ENCODE data around the gene KHDC4. TPM values are rescaled to one million over a fixed set of nuclear protein-coding genes. Genes with fewer than 3 reads are reported as not detected.

Gene KHDC4
- total RNA-seq, 4 donors from 2014 or later = 18.2 to 46.3 (median 26.3) TPM

- no peak overlapping the region for H3K4me3 ChIP-seq
- H3K27ac ChIP-seq = no peak overlapping the region
- DNase-seq = no peak
- H3K4me1 ChIP-seq = no peaks in the 10 kb centered on the region
- no peak for ATAC-seq
- H3K9me3 ChIP-seq = no peaks in the 10 kb centered on the region
- no peak for TF ChIP-seq CTCF (IDR thresholded peaks at IDR 0.05 in 4 of 5, conservative IDR thresholded peaks at IDR 0.05 in 1 of 5)
- in situ Hi-C loops (cut with MboI; ENCODE audit: low sequenced_read_pairs in 4 of 4) = no loop called here
- intact Hi-C loops (cut with DNase I; ENCODE audit: low total_unique reads) = no loop called here
- H3K36me3 ChIP-seq = no peaks in the 10 kb centered on the region
- H3K27me3 ChIP-seq = no peaks in the 10 kb centered on the region
Measured at GRCh38 chr1:155880251-155880650, 54.0 kb downstream of the KHDC4 start.

GRCh38 chr1:155877945-155878344, 56.3 kb downstream of the KHDC4 start:
- H3K27ac ChIP-seq = no peak overlapping the region
- TF ChIP-seq POLR2A (IDR thresholded peaks at IDR 0.05) (no peak), CTCF (IDR thresholded peaks at IDR 0.05 in 4 of 5, conservative IDR thresholded peaks at IDR 0.05 in 1 of 5) (no peak)
- H3K36me3 ChIP-seq = no peaks in the 10 kb centered on the region
- intact Hi-C loops (cut with DNase I; ENCODE audit: low total_unique reads) = no loop called here
- in situ Hi-C loops (cut with MboI; ENCODE audit: low sequenced_read_pairs in 4 of 4) = no loop called here
- DNase-seq (no peak), ATAC-seq (no peak)
- H3K4me3 ChIP-seq = no peak overlapping the region
- H3K9me3 ChIP-seq = no peaks in the 10 kb centered on the region
- no peaks in the 10 kb centered on the region for H3K27me3 ChIP-seq
- H3K4me1 ChIP-seq = no peaks in the 10 kb centered on the region

GRCh38 chr1:155873860-155874259, 60.4 kb downstream of the KHDC4 start:
- in situ Hi-C loops (cut with MboI; ENCODE audit: low sequenced_read_pairs in 4 of 4) = no loop called here
- DNase-seq (no peak), ATAC-seq (no peak)
- intact Hi-C loops (cut with DNase I; ENCODE audit: low total_unique reads) = no loop called here
- Histone ChIP-seq H3K9me3 (no peaks in the 10 kb centered on the region), H3K27me3 (no peaks in the 10 kb centered on the region), H3K27ac (no peak overlapping the region), H3K36me3 (no peaks in the 10 kb centered on the region), H3K4me3 (no peak overlapping the region), H3K4me1 (no peaks in the 10 kb centered on the region)
- TF ChIP-seq CTCF (IDR thresholded peaks at IDR 0.05 in 4 of 5, conservative IDR thresholded peaks at IDR 0.05 in 1 of 5) = no peak
- TF ChIP-seq POLR2A (IDR thresholded peaks at IDR 0.05) = no peak

GRCh38 chr1:155872527-155872926, 61.7 kb downstream of the KHDC4 start:
- in situ Hi-C loops (cut with MboI; ENCODE audit: low sequenced_read_pairs in 4 of 4) = no loop called here
- H3K27me3 ChIP-seq = no peaks in the 10 kb centered on the region
- intact Hi-C loops (cut with DNase I; ENCODE audit: low total_unique reads) = no loop called here
- H3K36me3 ChIP-seq = no peaks in the 10 kb centered on the region
- H3K27ac ChIP-seq = no peak overlapping the region
- no peaks in the 10 kb centered on the region for H3K4me1 ChIP-seq
- no peaks in the 10 kb centered on the region for H3K9me3 ChIP-seq
- ATAC-seq = no peak
- no peak overlapping the region for H3K4me3 ChIP-seq
- no peak for TF ChIP-seq CTCF (IDR thresholded peaks at IDR 0.05 in 4 of 5, conservative IDR thresholded peaks at IDR 0.05 in 1 of 5)
- no peak for TF ChIP-seq POLR2A (IDR thresholded peaks at IDR 0.05)
- DNase-seq = no peak

GRCh38 chr1:155871390-155871789, 62.8 kb downstream of the KHDC4 start:
- Histone ChIP-seq H3K4me1 (no peaks in the 10 kb centered on the region), H3K36me3 (no peaks in the 10 kb centered on the region), H3K4me3 (no peak overlapping the region), H3K9me3 (no peaks in the 10 kb centered on the region), H3K27me3 (no peaks in the 10 kb centered on the region), H3K27ac (no peak overlapping the region)
- intact Hi-C loops (cut with DNase I; ENCODE audit: low total_unique reads) (no loop called here), in situ Hi-C loops (cut with MboI; ENCODE audit: low sequenced_read_pairs in 4 of 4) (no loop called here)
- ATAC-seq (no peak), DNase-seq (no peak)
- TF ChIP-seq POLR2A (IDR thresholded peaks at IDR 0.05) = no peak
- no peak for TF ChIP-seq CTCF (IDR thresholded peaks at IDR 0.05 in 4 of 5, conservative IDR thresholded peaks at IDR 0.05 in 1 of 5)
